K562 (cell line): ENCODE results near the gene EDNRB. TPM values are rescaled to one million over a fixed set of nuclear protein-coding genes. Genes with fewer than 3 reads are reported as not detected.

Experiments
- HDAC2 ChIP-seq: fragments of 450-650 bp; IDR thresholded peaks from 2 replicates; pipeline ENCODE4 v1.6.1; 2016; ENCODE audit warnings: mild to moderate bottlenecking
- NCOA1 ChIP-seq: fragments of 450-650 bp; IDR thresholded peaks from 2 replicates; pipeline ENCODE4 v1.6.1; 2016; ENCODE audit warnings: low read depth
- NUFIP1 ChIP-seq: fragments of 450-650 bp; IDR thresholded peaks from 2 replicates; pipeline ENCODE4 v1.6.1; 2018; ENCODE audit not compliant: partially characterized antibody
- POLR3G ChIP-seq: IDR thresholded peaks from 2 replicates; pipeline ENCODE4 v1.6.1; 2011; ENCODE audit not compliant: insufficient read length, insufficient replicate concordance; ENCODE audit errors: extremely low read depth
- polyA plus RNA-seq, 8 experiments: library from polyadenylated mRNA; depleted of rRNA in 4 of 8; stranded (reverse) in 5 of 8; unstranded in 3 of 8; fragments of >200 nt; fragmentation: Nextera tagmentation in 2 of 8; fragmentation: Illumina TruSeq in 1 of 8; extraction: Ambion mirVana in 2 of 8; extraction: Trizol in 1 of 8; gene quantifications; 2 replicates each; pipeline versions ENCODE4 v1.2.1 to v1.2.3, GENCODE V29; 2011 to 2014; ENCODE audit warnings: inconsistent platforms in 1 of 8, missing spikeins in 1 of 8
- total RNA-seq, 7 experiments: library from RNA; depleted of rRNA in 6 of 7; stranded (reverse); fragments of >200 nt in 6 of 7; fragmentation: Illumina TruSeq in 2 of 7; extraction: Trizol in 2 of 7; gene quantifications; 2 replicates each; pipeline versions ENCODE4 v1.2.1 to v1.2.3, GENCODE V29; 2011 to 2021; ENCODE audit warnings: low replicate concordance in 1 of 7
- TF ChIP-seq, protein P1 (sequence below): fragments of 200-600 bp; sonication (generic); IDR thresholded peaks from one replicate; pipeline ENCODE4 v1.6.1; 2012; ENCODE audit warnings: mild to moderate bottlenecking, low read depth, low read length, inconsistent platforms

The EDNRB gene
- total and polyA plus RNA-seq, 9 of the 15 experiments (the other 6 are each of a cell fraction or from before 2014, with no cell fraction given): 0.04 TPM; not detected in 8

DNA sequence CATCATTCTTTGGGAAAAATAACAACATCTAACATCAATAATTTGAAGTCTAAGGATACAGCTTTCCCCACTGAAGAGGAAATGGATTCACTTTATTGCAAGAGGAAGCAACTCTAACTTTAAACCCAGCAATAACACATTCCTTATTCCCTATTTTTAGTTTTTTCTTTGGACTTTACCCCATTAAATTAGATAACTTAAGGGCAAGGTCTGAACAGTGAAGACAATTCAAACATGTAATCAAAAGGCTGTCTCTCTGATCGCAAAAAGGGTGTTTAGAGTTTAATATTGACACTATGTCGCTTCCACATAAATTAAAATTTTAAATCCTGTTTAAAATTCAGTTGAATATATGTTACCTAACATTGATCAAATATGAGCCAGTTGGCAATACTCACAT lies 10.1 kb downstream of the EDNRB start (continued):
- TF ChIP-seq, protein P1, sequence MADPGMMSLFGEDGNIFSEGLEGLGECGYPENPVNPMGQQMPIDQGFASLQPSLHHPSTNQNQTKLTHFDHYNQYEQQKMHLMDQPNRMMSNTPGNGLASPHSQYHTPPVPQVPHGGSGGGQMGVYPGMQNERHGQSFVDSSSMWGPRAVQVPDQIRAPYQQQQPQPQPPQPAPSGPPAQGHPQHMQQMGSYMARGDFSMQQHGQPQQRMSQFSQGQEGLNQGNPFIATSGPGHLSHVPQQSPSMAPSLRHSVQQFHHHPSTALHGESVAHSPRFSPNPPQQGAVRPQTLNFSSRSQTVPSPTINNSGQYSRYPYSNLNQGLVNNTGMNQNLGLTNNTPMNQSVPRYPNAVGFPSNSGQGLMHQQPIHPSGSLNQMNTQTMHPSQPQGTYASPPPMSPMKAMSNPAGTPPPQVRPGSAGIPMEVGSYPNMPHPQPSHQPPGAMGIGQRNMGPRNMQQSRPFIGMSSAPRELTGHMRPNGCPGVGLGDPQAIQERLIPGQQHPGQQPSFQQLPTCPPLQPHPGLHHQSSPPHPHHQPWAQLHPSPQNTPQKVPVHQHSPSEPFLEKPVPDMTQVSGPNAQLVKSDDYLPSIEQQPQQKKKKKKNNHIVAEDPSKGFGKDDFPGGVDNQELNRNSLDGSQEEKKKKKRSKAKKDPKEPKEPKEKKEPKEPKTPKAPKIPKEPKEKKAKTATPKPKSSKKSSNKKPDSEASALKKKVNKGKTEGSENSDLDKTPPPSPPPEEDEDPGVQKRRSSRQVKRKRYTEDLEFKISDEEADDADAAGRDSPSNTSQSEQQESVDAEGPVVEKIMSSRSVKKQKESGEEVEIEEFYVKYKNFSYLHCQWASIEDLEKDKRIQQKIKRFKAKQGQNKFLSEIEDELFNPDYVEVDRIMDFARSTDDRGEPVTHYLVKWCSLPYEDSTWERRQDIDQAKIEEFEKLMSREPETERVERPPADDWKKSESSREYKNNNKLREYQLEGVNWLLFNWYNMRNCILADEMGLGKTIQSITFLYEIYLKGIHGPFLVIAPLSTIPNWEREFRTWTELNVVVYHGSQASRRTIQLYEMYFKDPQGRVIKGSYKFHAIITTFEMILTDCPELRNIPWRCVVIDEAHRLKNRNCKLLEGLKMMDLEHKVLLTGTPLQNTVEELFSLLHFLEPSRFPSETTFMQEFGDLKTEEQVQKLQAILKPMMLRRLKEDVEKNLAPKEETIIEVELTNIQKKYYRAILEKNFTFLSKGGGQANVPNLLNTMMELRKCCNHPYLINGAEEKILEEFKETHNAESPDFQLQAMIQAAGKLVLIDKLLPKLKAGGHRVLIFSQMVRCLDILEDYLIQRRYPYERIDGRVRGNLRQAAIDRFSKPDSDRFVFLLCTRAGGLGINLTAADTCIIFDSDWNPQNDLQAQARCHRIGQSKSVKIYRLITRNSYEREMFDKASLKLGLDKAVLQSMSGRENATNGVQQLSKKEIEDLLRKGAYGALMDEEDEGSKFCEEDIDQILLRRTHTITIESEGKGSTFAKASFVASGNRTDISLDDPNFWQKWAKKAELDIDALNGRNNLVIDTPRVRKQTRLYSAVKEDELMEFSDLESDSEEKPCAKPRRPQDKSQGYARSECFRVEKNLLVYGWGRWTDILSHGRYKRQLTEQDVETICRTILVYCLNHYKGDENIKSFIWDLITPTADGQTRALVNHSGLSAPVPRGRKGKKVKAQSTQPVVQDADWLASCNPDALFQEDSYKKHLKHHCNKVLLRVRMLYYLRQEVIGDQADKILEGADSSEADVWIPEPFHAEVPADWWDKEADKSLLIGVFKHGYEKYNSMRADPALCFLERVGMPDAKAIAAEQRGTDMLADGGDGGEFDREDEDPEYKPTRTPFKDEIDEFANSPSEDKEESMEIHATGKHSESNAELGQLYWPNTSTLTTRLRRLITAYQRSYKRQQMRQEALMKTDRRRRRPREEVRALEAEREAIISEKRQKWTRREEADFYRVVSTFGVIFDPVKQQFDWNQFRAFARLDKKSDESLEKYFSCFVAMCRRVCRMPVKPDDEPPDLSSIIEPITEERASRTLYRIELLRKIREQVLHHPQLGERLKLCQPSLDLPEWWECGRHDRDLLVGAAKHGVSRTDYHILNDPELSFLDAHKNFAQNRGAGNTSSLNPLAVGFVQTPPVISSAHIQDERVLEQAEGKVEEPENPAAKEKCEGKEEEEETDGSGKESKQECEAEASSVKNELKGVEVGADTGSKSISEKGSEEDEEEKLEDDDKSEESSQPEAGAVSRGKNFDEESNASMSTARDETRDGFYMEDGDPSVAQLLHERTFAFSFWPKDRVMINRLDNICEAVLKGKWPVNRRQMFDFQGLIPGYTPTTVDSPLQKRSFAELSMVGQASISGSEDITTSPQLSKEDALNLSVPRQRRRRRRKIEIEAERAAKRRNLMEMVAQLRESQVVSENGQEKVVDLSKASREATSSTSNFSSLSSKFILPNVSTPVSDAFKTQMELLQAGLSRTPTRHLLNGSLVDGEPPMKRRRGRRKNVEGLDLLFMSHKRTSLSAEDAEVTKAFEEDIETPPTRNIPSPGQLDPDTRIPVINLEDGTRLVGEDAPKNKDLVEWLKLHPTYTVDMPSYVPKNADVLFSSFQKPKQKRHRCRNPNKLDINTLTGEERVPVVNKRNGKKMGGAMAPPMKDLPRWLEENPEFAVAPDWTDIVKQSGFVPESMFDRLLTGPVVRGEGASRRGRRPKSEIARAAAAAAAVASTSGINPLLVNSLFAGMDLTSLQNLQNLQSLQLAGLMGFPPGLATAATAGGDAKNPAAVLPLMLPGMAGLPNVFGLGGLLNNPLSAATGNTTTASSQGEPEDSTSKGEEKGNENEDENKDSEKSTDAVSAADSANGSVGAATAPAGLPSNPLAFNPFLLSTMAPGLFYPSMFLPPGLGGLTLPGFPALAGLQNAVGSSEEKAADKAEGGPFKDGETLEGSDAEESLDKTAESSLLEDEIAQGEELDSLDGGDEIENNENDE: no peak
- TF ChIP-seq NCOA1: no peak
- TF ChIP-seq NUFIP1: no peak
- no peak for TF ChIP-seq POLR3G
- no peak for TF ChIP-seq HDAC2
